Breast epithelium (tissue), 3 donors: ENCODE results near the gene PDE4D.

Experiments used
- CTCF ChIP-seq, 3 donors: fragments of 450-650 bp; IDR thresholded peaks; one replicate each; pipeline ENCODE4 v1.5.1; 2016 to 2017; ENCODE audit warnings: antibody characterized with exemption in 3 of 3, mild to moderate bottlenecking in 3 of 3, moderate library complexity in 3 of 3
- POLR2A ChIP-seq: fragments of 450-650 bp; IDR thresholded peaks from one replicate; pipeline ENCODE4 v1.6.1; 2016; ENCODE audit warnings: antibody characterized with exemption, mild to moderate bottlenecking, moderate library complexity
- POLR2AphosphoS5 ChIP-seq, 3 donors: sonication (generic); formaldehyde crosslinking; IDR thresholded peaks; one replicate each; pipeline ENCODE4 v1.6.1; 2017; ENCODE audit warnings: antibody characterized with exemption in 3 of 3

- no peak for TF ChIP-seq CTCF (IDR thresholded peaks at IDR 0.05)
- TF ChIP-seq POLR2A: no peak
- no peak for TF ChIP-seq POLR2AphosphoS5 (IDR thresholded peaks at IDR 0.05)
These were observed 547.0 kb downstream of the PDE4D start for GRCh38 chr5:59346514-59346913.
